Cardiac muscle cell (in vitro differentiated cells and primary cell): ENCODE data around the gene CEP112. TPM values are rescaled to one million over a fixed set of nuclear protein-coding genes. Genes with fewer than 3 reads are reported as not detected.

ENCODE experiments used
- DNase-seq, 2 donors: peaks; one replicate each; pipeline versions ENCODE4 v3.0.0 to v3.0.0-alpha.2; 2010 to 2017; ENCODE audit warnings: low read depth in 1 of 2, low spot score in 1 of 2
- H3K27ac ChIP-seq: fragments of 200-600 bp; sonication (generic); 2 replicates; pipeline ENCODE4 v1.5.1; 2016
- H3K27me3 ChIP-seq: fragments of 200-600 bp; sonication (generic); 2 replicates; pipeline ENCODE4 v1.6.0; 2016; ENCODE audit warnings: control low read depth
- H3K36me3 ChIP-seq: fragments of 200-600 bp; sonication (generic); 2 replicates; pipeline ENCODE4 v1.5.1; 2016; ENCODE audit warnings: control low read depth
- H3K4me1 ChIP-seq: fragments of 200-600 bp; sonication (generic); 2 replicates; pipeline ENCODE4 v1.8.1; 2017; ENCODE audit warnings: low read depth, mild to moderate bottlenecking, mixed run types
- H3K4me3 ChIP-seq: fragments of 200-600 bp; sonication (generic); 2 replicates; pipeline ENCODE4 v1.5.1; 2016; ENCODE audit warnings: mild to moderate bottlenecking
- H3K9me3 ChIP-seq: fragments of 200-600 bp; sonication (generic); 2 replicates; pipeline ENCODE4 v1.5.1; 2017; ENCODE audit warnings: low read depth, mild to moderate bottlenecking, control low read depth
- polyA plus RNA-seq: library from polyadenylated mRNA; unstranded; fragments of >200 nt; fragmentation: Nextera tagmentation; extraction: Ambion mirVana; gene quantifications from 2 replicates; pipeline ENCODE4 v1.2.1, GENCODE V29; 2016
- total RNA-seq: library from RNA; depleted of rRNA; stranded (reverse); fragments of >200 nt; gene quantifications from 2 replicates; pipeline ENCODE4 v1.2.3, GENCODE V29; 2016
- TF ChIP-seq, protein P1 (sequence below): IDR thresholded peaks from 2 replicates; pipeline ENCODE4 v1.5.1; 2012; ENCODE audit warnings: low read depth, mild to moderate bottlenecking, low read length

CEP112 gene
- total and polyA plus RNA-seq, 2 experiments from 2014 or later, result 7.7 to 10.9 TPM

DNA sequence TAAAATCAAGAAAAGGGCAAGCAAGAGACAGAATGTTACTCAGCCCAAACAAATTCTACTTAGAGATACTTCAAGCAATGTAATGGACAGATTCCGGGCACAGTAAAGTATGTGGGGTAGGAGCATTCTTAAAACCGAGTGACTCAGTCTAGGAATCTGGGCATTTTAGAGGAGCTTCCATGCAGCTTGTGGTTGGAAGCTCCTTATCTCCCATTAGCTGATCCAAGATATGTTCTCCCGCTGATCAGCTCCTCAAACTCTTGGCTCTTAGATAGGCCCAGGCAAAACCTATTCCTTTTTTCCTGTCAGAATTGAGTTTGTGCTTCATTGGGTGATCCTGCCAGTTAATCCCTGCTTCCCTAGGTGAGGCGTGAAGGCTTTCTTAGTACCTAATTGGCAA, 303.3 kb downstream of the CEP112 start:
- TF ChIP-seq, protein P1, sequence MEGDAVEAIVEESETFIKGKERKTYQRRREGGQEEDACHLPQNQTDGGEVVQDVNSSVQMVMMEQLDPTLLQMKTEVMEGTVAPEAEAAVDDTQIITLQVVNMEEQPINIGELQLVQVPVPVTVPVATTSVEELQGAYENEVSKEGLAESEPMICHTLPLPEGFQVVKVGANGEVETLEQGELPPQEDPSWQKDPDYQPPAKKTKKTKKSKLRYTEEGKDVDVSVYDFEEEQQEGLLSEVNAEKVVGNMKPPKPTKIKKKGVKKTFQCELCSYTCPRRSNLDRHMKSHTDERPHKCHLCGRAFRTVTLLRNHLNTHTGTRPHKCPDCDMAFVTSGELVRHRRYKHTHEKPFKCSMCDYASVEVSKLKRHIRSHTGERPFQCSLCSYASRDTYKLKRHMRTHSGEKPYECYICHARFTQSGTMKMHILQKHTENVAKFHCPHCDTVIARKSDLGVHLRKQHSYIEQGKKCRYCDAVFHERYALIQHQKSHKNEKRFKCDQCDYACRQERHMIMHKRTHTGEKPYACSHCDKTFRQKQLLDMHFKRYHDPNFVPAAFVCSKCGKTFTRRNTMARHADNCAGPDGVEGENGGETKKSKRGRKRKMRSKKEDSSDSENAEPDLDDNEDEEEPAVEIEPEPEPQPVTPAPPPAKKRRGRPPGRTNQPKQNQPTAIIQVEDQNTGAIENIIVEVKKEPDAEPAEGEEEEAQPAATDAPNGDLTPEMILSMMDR, result no peak

DNA sequence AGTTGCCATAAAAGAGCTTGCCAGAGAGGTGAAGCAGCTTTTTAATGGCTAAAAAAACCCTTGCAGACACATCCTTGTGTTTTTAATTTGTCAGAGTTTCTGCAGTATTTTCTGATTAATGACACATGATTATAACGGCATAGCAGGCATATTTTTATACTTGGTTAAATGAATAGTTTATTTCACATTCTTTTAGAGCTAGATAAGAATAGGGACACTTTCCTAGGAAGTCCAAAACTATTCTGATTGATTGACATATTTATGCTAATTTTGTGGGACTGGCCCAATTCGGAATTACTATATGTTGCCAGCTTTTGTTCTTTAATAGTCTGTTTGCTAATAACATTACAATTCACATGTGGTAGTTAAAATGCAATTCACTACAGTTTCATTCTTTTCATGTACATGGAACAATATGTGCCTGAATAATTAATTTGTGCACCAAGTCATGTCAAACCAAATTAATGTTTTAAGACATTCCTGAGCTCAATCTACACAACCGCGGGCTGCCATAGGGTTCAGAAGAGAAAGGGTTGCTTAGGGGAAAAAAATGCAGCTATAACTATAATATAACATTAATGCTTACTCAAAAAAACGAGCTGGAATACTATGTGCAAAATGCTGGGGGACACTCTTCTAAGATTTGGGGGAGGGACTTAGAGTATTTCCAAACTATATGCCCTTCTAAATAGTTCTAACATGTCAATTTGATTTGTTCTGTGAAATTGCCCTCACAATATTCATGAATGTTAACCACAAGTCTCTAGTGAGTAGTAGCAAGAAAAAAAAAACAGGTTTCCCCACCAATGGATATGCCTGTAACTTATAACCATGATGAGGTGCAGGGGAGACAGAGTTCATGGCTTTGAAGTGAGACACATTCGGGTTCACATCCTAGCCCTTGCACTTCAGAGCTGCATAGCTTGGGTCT, 305.4 kb downstream of the CEP112 start:
- no peaks in the 10 kb centered on the region for H3K36me3 ChIP-seq
- no peaks in the 10 kb centered on the region for H3K27me3 ChIP-seq
- peak in 1 of 2 donors; percentile 4 for DNase-seq
- H3K9me3 ChIP-seq, result no peaks in the 10 kb centered on the region
- H3K4me3 ChIP-seq, result no peak overlapping the region
- H3K4me1 ChIP-seq, result no peaks in the 10 kb centered on the region
- TF ChIP-seq, protein P1, result no peak
- H3K27ac ChIP-seq, result no peak overlapping the region

More for the DNA sequence above, 303.3 kb downstream of the CEP112 start:
- DNase-seq, result peak in 1 of 2 donors; percentile 87
- H3K27me3 ChIP-seq, result no peaks in the 10 kb centered on the region
- no peak overlapping the region for H3K4me3 ChIP-seq
- no peaks in the 10 kb centered on the region for H3K4me1 ChIP-seq
- no peak overlapping the region for H3K27ac ChIP-seq
- H3K9me3 ChIP-seq, result no peaks in the 10 kb centered on the region
- no peaks in the 10 kb centered on the region for H3K36me3 ChIP-seq

DNA sequence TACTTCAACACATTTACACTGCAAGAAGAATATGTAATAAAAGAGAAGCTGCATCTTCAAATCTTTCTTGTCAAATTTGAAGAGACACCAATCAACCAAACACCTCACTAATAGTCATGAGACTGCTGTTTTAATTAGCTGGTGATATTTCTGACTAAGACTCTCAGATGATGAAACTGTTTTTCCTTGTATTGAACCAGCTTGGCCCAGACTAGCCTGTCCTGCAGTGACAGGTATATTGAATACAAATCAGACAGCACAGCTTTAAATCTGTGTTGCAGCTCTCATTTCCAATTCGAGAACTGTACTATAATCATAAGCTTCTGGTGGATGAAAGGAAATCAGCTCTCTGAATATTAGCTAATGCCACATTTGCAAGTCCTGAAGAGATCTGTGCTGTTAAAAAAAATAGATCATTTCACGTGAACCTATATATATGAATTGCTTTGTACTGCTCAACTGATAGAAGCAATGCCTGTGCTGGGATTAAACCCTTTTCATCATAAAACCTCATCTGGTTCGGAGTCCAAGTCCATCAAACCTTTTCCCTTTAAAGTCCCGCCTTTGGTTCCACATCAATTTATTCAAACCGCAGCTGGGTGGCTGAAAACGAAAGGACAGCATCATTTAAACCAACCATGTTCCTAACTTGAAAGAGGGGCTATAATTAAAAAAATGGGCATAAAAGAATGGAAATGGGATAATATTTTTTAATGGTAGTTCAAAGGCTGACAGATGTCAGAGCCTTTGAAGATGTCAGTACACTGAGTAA, 306.2 kb downstream of the CEP112 start:
- DNase-seq, result no peak
- TF ChIP-seq, protein P1, result no peak
- no peaks in the 10 kb centered on the region for H3K36me3 ChIP-seq
- H3K9me3 ChIP-seq, result no peaks in the 10 kb centered on the region
- no peaks in the 10 kb centered on the region for H3K27me3 ChIP-seq
- no peak overlapping the region for H3K27ac ChIP-seq
- H3K4me3 ChIP-seq, result no peak overlapping the region
- H3K4me1 ChIP-seq, result no peaks in the 10 kb centered on the region

DNA sequence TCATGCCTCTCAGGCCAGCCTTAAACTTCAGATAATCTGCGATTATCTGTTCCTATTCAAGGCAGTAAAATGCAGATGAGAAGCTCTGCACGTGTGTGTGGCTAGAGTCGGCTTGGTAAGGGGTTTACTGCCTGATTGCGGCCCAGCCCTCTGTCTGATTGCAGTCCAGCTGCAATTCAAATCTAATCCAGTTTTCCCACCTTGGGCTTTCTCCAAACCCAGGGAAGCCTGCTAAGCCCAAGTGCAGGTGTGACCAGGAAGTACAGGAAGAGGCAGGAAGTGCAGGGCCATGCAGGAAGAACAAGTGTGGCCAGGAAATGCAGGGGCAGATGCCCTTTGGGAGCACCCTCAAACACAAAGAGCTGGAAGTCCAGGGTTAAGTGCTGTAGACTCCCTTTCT, 314.9 kb downstream of the CEP112 start:
- DNase-seq, result no peak
- TF ChIP-seq, protein P1, result no peak
- Histone ChIP-seq H3K4me3 (no peak overlapping the region), H3K9me3 (no peaks in the 10 kb centered on the region), H3K27me3 (no peaks in the 10 kb centered on the region), H3K27ac (no peak overlapping the region), H3K4me1 (no peaks in the 10 kb centered on the region), H3K36me3 (no peaks in the 10 kb centered on the region)

DNA sequence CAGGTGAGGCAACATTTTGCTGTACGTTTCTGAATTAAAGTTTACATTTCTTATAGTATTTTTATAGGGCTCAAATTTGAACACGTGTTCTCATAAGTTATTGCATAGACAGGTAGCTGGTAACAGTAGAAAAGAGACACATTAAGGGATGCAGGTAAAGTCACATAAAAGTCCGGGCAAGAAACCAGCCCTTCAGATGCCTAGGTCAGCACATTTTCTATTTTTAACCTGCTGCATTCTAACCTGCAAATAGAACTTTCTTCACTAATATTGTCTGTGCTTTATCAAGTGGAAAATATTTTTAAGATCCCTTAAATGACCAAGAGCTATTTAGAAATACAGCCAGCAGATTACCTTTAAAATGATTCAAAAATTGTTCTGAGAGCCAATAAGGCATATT, 323.1 kb downstream of the CEP112 start:
- TF ChIP-seq, protein P1, result no peak
- Histone ChIP-seq H3K9me3 (no peaks in the 10 kb centered on the region), H3K4me3 (no peak overlapping the region), H3K4me1 (peaks cover 9% of the 10 kb centered on the region), H3K27ac (no peak overlapping the region), H3K36me3 (no peaks in the 10 kb centered on the region), H3K27me3 (no peaks in the 10 kb centered on the region)
- DNase-seq, result no peak
